ENCODE measurements around the gene SYCP3. TPM values are rescaled to one million over a fixed set of nuclear protein-coding genes. Genes with fewer than 3 reads are reported as not detected.
"Not testable (repeated sequence)": the region's sequence is repeated elsewhere in the genome, so short reads cannot be mapped to it uniquely, and the experiment has no call there.

The SYCP3 gene
- polyA plus RNA-seq, 1 experiment = not detected

GRCh38 chr12:101743724-101744472 lies 4.6 kb upstream of the SYCP3 start:
- TF ChIP-seq CTCF (IDR thresholded peaks at IDR 0.05; ENCODE audit: insufficient read depth, low read depth, low read length) = no peak
- CTCF ChIA-PET = no interaction called here

GRCh38 chr12:101743242-101743641 lies 4.0 kb upstream of the SYCP3 start:
- CTCF ChIA-PET = no interaction called here
- peaks cover 13% of the 10 kb centered on the region for H3K36me3 ChIP-seq (ENCODE audit: control insufficient read depth, insufficient read depth, low read length)
- H3K4me3 ChIP-seq (ENCODE audit: low read depth, low read length) = no peak overlapping the region
- POLR2A ChIA-PET = no interaction called here
- DNase-seq (ENCODE audit: low read depth) = no peak
- H3K27me3 ChIP-seq (ENCODE audit: control insufficient read depth, insufficient read depth, low read length) = no peaks in the 10 kb centered on the region
- no peak for TF ChIP-seq CTCF (IDR thresholded peaks at IDR 0.05; ENCODE audit: insufficient read depth, low read depth, low read length)

More at GRCh38 chr12:101743724-101744472, 4.6 kb upstream of the SYCP3 start:
- no peaks in the 10 kb centered on the region for H3K27me3 ChIP-seq (ENCODE audit: control insufficient read depth, insufficient read depth, low read length)
- H3K36me3 ChIP-seq (ENCODE audit: control insufficient read depth, insufficient read depth, low read length) = peaks cover 14% of the 10 kb centered on the region
- POLR2A ChIA-PET = no interaction called here
- DNase-seq (ENCODE audit: low read depth) = no peak
- H3K4me3 ChIP-seq (ENCODE audit: low read depth, low read length) = no peak overlapping the region

GRCh38 chr12:101740980-101741379 lies 1.7 kb upstream of the SYCP3 start:
- ChIA-PET POLR2A (no interaction called here), CTCF (no interaction called here)
- H3K36me3 ChIP-seq (ENCODE audit: control insufficient read depth, insufficient read depth, low read length) = peaks cover 11% of the 10 kb centered on the region
- no peak for DNase-seq (ENCODE audit: low read depth)
- no peaks in the 10 kb centered on the region for H3K27me3 ChIP-seq (ENCODE audit: control insufficient read depth, insufficient read depth, low read length)
- TF ChIP-seq CTCF (IDR thresholded peaks at IDR 0.05; ENCODE audit: insufficient read depth, low read depth, low read length) = no peak
- H3K4me3 ChIP-seq (ENCODE audit: low read depth, low read length) = no peak overlapping the region

GRCh38 chr12:101740566-101740965 lies 1.3 kb upstream of the SYCP3 start:
- DNase-seq (ENCODE audit: low read depth) = no peak
- ChIA-PET POLR2A (interaction anchor here (0.6 kb wide), 1 partner anchor 257 kb away, joined by 5 read pairs; no protein-coding TSS in a partner anchor), CTCF (no interaction called here)
- TF ChIP-seq CTCF (IDR thresholded peaks at IDR 0.05; ENCODE audit: insufficient read depth, low read depth, low read length) = no peak
- H3K27me3 ChIP-seq (ENCODE audit: control insufficient read depth, insufficient read depth, low read length) = no peaks in the 10 kb centered on the region
- H3K4me3 ChIP-seq (ENCODE audit: low read depth, low read length) = no peak overlapping the region
- H3K36me3 ChIP-seq (ENCODE audit: control insufficient read depth, insufficient read depth, low read length) = peaks cover 11% of the 10 kb centered on the region

GRCh38 chr12:101737476-101737875 lies 1.8 kb downstream of the SYCP3 start:
- no peak for DNase-seq (ENCODE audit: low read depth)
- Histone ChIP-seq H3K27me3 (ENCODE audit: control insufficient read depth, insufficient read depth, low read length) (no peaks in the 10 kb centered on the region), H3K36me3 (ENCODE audit: control insufficient read depth, insufficient read depth, low read length) (peaks cover 3% of the 10 kb centered on the region; the same call in 1 of the 2 replicates), H3K4me3 (ENCODE audit: low read depth, low read length) (no peak overlapping the region)
- ChIA-PET CTCF (no interaction called here), POLR2A (no interaction called here)
- no peak for TF ChIP-seq CTCF (IDR thresholded peaks at IDR 0.05; ENCODE audit: insufficient read depth, low read depth, low read length)

GRCh38 chr12:101734482-101734881 lies 4.8 kb downstream of the SYCP3 start:
- CTCF ChIA-PET = interaction anchor here (0.6 kb wide), 1 partner anchor 34 kb away, joined by 4 read pairs; no protein-coding TSS in a partner anchor
- POLR2A ChIA-PET = not testable (repeated sequence)

More at GRCh38 chr12:101734482-101734881, 4.8 kb downstream of the SYCP3 start:
- H3K27me3 ChIP-seq (ENCODE audit: control insufficient read depth, insufficient read depth, low read length); H3K4me3 ChIP-seq (ENCODE audit: low read depth, low read length); DNase-seq (ENCODE audit: low read depth); H3K36me3 ChIP-seq (ENCODE audit: control insufficient read depth, insufficient read depth, low read length): not testable (repeated sequence)

Measured in BJ (cell line).